Omental fat pad (tissue), 4 donors: Measurements from ENCODE around the gene WIPF2. TPM values are rescaled to one million over a fixed set of nuclear protein-coding genes. Genes with fewer than 3 reads are reported as not detected.
A peak's percentile ranks its signal among the peaks of the same experiment; 100 is the strongest.
"Not testable (repeated sequence)": the region's sequence is repeated elsewhere in the genome, so short reads cannot be mapped to it uniquely, and the experiment has no call there.

ENCODE experiments used
- ATAC-seq: fragments of 150-250 bp; one replicate; pipeline ENCODE4 v1.9.1; 2016; ENCODE audit warnings: mild to moderate bottlenecking, moderate library complexity; ENCODE audit not compliant: low FRiP score
- DNase-seq: peaks from one replicate; pipeline ENCODE4 v3.0.0-alpha.2; 2019; ENCODE audit warnings: low spot score
- CTCF ChIP-seq, 3 donors: fragments of 450-650 bp; IDR thresholded peaks; one replicate each; pipeline ENCODE4 v1.5.1; 2016 to 2017; ENCODE audit warnings: antibody characterized with exemption in 3 of 3, mild to moderate bottlenecking in 3 of 3, moderate library complexity in 2 of 3
- total RNA-seq, 4 donors: library from RNA; depleted of rRNA; stranded (reverse); fragments of >200 nt; gene quantifications; one replicate each; pipeline ENCODE4 v1.1.0, GENCODE V29; 2016

WIPF2 gene
- total RNA-seq, 4 donors from 2014 or later = 10.1 to 12.9 (median 10.8) TPM

- DNase-seq = no peak
- no peak for TF ChIP-seq CTCF (IDR thresholded peaks at IDR 0.05)
- no peak for ATAC-seq
Measured at GRCh38 chr17:40298726-40299125, 79.6 kb downstream of the WIPF2 start.

- DNase-seq, ATAC-seq: not testable (repeated sequence)
Measured at GRCh38 chr17:40299159-40299757, 80.2 kb downstream of the WIPF2 start.

GRCh38 chr17:40301315-40301714 is 82.2 kb downstream of the WIPF2 start:
- no peak for TF ChIP-seq CTCF (IDR thresholded peaks at IDR 0.05)
- no peak for ATAC-seq
- DNase-seq = no peak

GRCh38 chr17:40303009-40303657 is 84.0 kb downstream of the WIPF2 start:
- DNase-seq (no peak), ATAC-seq (no peak)
- peak in 1 of 3 donors; percentile 56 for TF ChIP-seq CTCF (IDR thresholded peaks at IDR 0.05)

GRCh38 chr17:40303708-40304551 is 84.8 kb downstream of the WIPF2 start:
- ATAC-seq (no peak), DNase-seq (no peak)
- no peak for TF ChIP-seq CTCF (IDR thresholded peaks at IDR 0.05)

- not testable (repeated sequence) for DNase-seq, ATAC-seq
Measured at GRCh38 chr17:40304552-40304863, 85.4 kb downstream of the WIPF2 start.

- DNase-seq, ATAC-seq: not testable (repeated sequence)
Measured at GRCh38 chr17:40304866-40305265, 85.8 kb downstream of the WIPF2 start.

GRCh38 chr17:40306395-40306794 is 87.3 kb downstream of the WIPF2 start:
- ATAC-seq (no peak), DNase-seq (no peak)
- TF ChIP-seq CTCF (IDR thresholded peaks at IDR 0.05) = no peak
